MCF 10A (cell line): ENCODE measurements around the gene SYT17. TPM values are rescaled to one million over a fixed set of nuclear protein-coding genes. Genes with fewer than 3 reads are reported as not detected.

Source experiments
- BruUV-seq: library from RNA; stranded (reverse); fragments of 400-500 nt; replicated peaks from 2 replicates; lab custom pipeline; 2021; lab: Mats Ljungman, UMichigan
- CTCF ChIA-PET: fragments of 300-600 bp; sonication (Branson Sonifier 250); formaldehyde crosslinking; extraction: SDS; loops from one replicate; lab custom pipeline; 2021; ENCODE audit warnings: antibody characterized with exemption, inconsistent platforms; lab: Yijun Ruan, JAX
- POLR2A ChIA-PET: fragments of 300-600, 350-650 bp; sonication (Branson Sonifier 250); formaldehyde crosslinking; extraction: SDS; loops from one replicate; lab custom pipeline; 2020; ENCODE audit warnings: antibody characterized with exemption, inconsistent platforms; lab: Yijun Ruan, JAX
- DNase-seq: peaks from one replicate; pipeline ENCODE4 v3.0.0-alpha.2; 2018; ENCODE audit not compliant: unreplicated experiment
- H3K27ac Mint-ChIP-seq: one replicate; pipeline ENCODE4 v1.8.0; 2022; ENCODE audit warnings: mild to moderate bottlenecking, low read depth, mixed read lengths; ENCODE audit not compliant: unreplicated experiment
- H3K27me3 Mint-ChIP-seq: one replicate; pipeline ENCODE4 v1.8.0; 2022; ENCODE audit warnings: mixed read lengths; ENCODE audit not compliant: insufficient read depth, unreplicated experiment
- H3K36me3 Mint-ChIP-seq: one replicate; pipeline ENCODE4 v1.8.0; 2022; ENCODE audit warnings: mild to moderate bottlenecking, moderate library complexity, mixed read lengths; ENCODE audit not compliant: insufficient read depth, unreplicated experiment
- H3K4me1 Mint-ChIP-seq: one replicate; pipeline ENCODE4 v1.8.0; 2022; ENCODE audit warnings: mixed read lengths; ENCODE audit not compliant: insufficient read depth, unreplicated experiment
- H3K4me3 Mint-ChIP-seq: one replicate; pipeline ENCODE4 v1.8.0; 2022; ENCODE audit warnings: mild to moderate bottlenecking, moderate library complexity, mixed read lengths; ENCODE audit not compliant: unreplicated experiment
- H3K9me3 Mint-ChIP-seq: one replicate; pipeline ENCODE4 v1.8.0; 2022; ENCODE audit warnings: mixed read lengths; ENCODE audit not compliant: unreplicated experiment
- intact Hi-C: fragments of 100-400 bp; cut with micrococcal nuclease; formaldehyde crosslinking; loops from 2 replicates; pipeline ENCODE4 v1.14.1; 2022
- total RNA-seq: library from RNA; stranded (reverse); gene quantifications from 2 replicates; pipeline ENCODE4 v1.2.3, GENCODE V29; 2022
- TF ChIP-seq, protein P1 (sequence below): fragments of 200-600 bp; IDR thresholded peaks from one replicate; pipeline ENCODE4 v1.8.0; 2022; ENCODE audit warnings: antibody characterized with exemption, mild to moderate bottlenecking; ENCODE audit not compliant: unreplicated experiment

The SYT17 gene
- total RNA-seq, 1 experiment from 2014 or later, result not detected

DNA sequence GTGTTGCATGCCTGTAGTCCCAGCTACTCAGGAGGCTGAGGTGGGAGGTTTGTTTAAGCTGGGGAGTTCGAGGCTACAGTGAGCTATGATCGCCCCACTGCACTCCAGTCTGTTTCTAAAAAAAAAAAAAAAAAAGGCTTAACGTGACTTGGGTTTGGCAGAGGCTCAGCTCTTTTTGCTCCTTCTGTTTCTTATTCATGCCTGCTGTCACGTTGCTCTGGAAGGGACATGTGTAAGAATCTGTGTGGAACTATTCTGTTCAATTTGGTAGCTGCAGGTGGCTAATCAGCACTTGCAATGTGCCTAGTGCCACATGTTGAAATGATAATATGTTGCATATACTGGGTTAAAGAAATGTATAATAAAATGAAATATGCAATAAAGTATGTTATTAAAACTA is 20.9 kb upstream of the SYT17 start:
- peaks cover 7% of the 10 kb centered on the region for H3K9me3 Mint-ChIP-seq
- no peaks in the 10 kb centered on the region for H3K27me3 Mint-ChIP-seq
- no peak overlapping the region for H3K4me3 Mint-ChIP-seq
- TF ChIP-seq, protein P1, sequence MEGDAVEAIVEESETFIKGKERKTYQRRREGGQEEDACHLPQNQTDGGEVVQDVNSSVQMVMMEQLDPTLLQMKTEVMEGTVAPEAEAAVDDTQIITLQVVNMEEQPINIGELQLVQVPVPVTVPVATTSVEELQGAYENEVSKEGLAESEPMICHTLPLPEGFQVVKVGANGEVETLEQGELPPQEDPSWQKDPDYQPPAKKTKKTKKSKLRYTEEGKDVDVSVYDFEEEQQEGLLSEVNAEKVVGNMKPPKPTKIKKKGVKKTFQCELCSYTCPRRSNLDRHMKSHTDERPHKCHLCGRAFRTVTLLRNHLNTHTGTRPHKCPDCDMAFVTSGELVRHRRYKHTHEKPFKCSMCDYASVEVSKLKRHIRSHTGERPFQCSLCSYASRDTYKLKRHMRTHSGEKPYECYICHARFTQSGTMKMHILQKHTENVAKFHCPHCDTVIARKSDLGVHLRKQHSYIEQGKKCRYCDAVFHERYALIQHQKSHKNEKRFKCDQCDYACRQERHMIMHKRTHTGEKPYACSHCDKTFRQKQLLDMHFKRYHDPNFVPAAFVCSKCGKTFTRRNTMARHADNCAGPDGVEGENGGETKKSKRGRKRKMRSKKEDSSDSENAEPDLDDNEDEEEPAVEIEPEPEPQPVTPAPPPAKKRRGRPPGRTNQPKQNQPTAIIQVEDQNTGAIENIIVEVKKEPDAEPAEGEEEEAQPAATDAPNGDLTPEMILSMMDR, result no peak
- H3K4me1 Mint-ChIP-seq, result peaks cover 8% of the 10 kb centered on the region
- DNase-seq, result no peak
- H3K36me3 Mint-ChIP-seq, result peaks cover 5% of the 10 kb centered on the region
- ChIA-PET CTCF (interaction anchor here (0.8 to 1.6 kb wide), 3 partner anchors 9 to 242 kb away, joined by 3 to 8 read pairs (median 5); no protein-coding TSS in a partner anchor), POLR2A (no interaction called here)
- no peak overlapping the region for H3K27ac Mint-ChIP-seq
- BruUV-seq, result no TSS peak
- intact Hi-C loops, result no loop called here

DNA sequence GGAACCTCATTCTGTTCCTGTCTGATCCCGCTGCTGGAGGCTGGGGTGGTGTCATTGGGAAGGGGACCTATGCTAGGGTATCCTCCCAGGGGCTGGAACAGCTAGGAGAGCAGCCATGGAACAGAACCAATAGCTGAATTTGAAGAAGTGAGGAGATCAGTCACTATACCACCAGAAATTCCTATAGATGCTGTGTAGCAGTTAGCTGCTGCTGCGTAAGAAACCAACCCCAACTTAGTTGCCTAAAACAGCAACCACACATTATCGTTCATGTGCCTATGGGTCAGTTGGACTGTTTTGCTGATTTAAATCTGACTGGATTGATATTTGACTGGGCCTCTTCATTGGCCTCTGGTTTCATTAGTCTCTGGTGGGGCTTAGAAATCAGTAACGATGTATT is 20.4 kb upstream of the SYT17 start:
- Mint-ChIP-seq H3K36me3 (peaks cover 5% of the 10 kb centered on the region), H3K9me3 (peaks cover 7% of the 10 kb centered on the region), H3K4me3 (no peak overlapping the region), H3K27me3 (no peaks in the 10 kb centered on the region), H3K4me1 (peaks cover 8% of the 10 kb centered on the region), H3K27ac (no peak overlapping the region)
- POLR2A ChIA-PET, result no interaction called here
- TF ChIP-seq, protein P1, result no peak
- BruUV-seq, result no TSS peak
- DNase-seq, result no peak
- CTCF ChIA-PET, result interaction anchor here (1.1 kb wide), 1 partner anchor 9 kb away, joined by 8 read pairs; no protein-coding TSS in a partner anchor
- intact Hi-C loops, result no loop called here

DNA sequence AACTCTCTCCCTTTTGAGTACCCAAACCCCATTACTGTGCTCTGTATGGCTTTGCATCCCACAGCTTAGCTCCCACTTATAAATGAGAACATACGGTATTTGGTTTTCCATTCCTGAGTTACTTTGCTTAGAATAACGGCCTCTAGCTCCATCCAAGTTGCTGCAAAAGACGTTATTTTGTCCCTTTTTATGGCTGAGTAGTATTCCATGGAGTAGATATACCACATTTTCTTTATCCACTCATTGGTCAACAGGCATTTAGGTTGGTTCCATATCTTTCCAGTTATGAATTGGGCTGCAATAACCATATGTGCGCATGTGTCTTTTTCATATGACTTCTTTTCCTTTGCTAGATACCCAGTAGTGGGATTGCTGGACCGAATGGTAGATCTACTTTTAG is 19.9 kb upstream of the SYT17 start:
- Mint-ChIP-seq H3K9me3 (peaks cover 7% of the 10 kb centered on the region), H3K27ac (no peak overlapping the region), H3K36me3 (peaks cover 5% of the 10 kb centered on the region), H3K4me1 (peaks cover 4% of the 10 kb centered on the region), H3K4me3 (no peak overlapping the region), H3K27me3 (peaks cover 5% of the 10 kb centered on the region)
- POLR2A ChIA-PET, result no interaction called here
- DNase-seq, result no peak
- intact Hi-C loops, result no loop called here
- BruUV-seq, result no TSS peak
- CTCF ChIA-PET, result no interaction called here
- TF ChIP-seq, protein P1, result no peak

DNA sequence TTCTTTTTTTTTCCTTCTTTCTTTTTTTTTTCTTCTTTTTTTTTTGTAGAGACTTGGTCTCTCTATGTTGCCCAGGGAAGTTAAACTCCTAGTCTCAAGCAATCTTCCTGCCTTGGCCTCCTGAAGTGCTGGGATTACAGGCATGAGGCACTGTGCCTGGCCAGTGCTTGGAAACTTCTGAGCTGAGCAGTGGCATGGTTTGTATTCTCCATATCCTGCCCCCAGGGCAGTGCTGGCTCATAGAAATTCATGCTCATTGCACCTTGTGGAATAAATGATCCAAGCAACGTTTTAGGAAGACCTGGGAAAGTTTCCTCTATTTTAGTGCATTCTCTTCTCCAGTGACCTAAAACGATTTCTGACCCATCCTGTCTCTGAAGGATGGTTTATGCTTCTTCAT is 16.7 kb upstream of the SYT17 start:
- Mint-ChIP-seq H3K27ac (no peak overlapping the region), H3K36me3 (peaks cover 5% of the 10 kb centered on the region), H3K9me3 (peaks cover 12% of the 10 kb centered on the region), H3K27me3 (peaks cover 15% of the 10 kb centered on the region), H3K4me1 (no peaks in the 10 kb centered on the region), H3K4me3 (no peak overlapping the region)
- BruUV-seq, result no TSS peak
- TF ChIP-seq, protein P1, result no peak
- intact Hi-C loops, result no loop called here
- CTCF ChIA-PET, result interaction anchor here (0.5 to 0.6 kb wide), 4 partner anchors 19 to 219 kb away, joined by 4 read pairs; no protein-coding TSS in a partner anchor
- DNase-seq, result no peak
- POLR2A ChIA-PET, result interaction anchor here (0.8 kb wide), 1 partner anchor 44 kb away, joined by 3 read pairs; no protein-coding TSS in a partner anchor
